Testis (tissue), 2 donors: Measurements from ENCODE around the gene INF2.

ENCODE experiments used
- CTCF ChIP-seq, 3 experiments: fragments of 450-650 bp in 2 of 3; fragments of 200-600 bp in 1 of 3; sonication (generic) in 1 of 3; IDR thresholded peaks; one replicate each; pipeline ENCODE4 v1.5.1; 2016 to 2019; ENCODE audit warnings: antibody characterized with exemption in 3 of 3, mild to moderate bottlenecking in 2 of 3, moderate library complexity in 1 of 3
- POLR2A ChIP-seq: fragments of 450-650 bp; IDR thresholded peaks from one replicate; pipeline ENCODE4 v1.6.1; 2017; ENCODE audit warnings: antibody characterized with exemption, mild to moderate bottlenecking, moderate library complexity

GRCh38 chr14:104706733-104707607 is 17.6 kb downstream of the INF2 start:
- TF ChIP-seq CTCF (IDR thresholded peaks at IDR 0.05) (no peak), POLR2A (no peak)
